HepG2 (cell line): ENCODE data around the gene ZBP1. TPM values are rescaled to one million over a fixed set of nuclear protein-coding genes. Genes with fewer than 3 reads are reported as not detected.

ENCODE experiments used
- BCLAF1 ChIP-seq: fragments of 450-650 bp; IDR thresholded peaks from 2 replicates; pipeline ENCODE4 v1.6.1; 2017; ENCODE audit warnings: mild to moderate bottlenecking
- ERF ChIP-seq: IDR thresholded peaks from 2 replicates; pipeline ENCODE4 v1.6.1; 2018; ENCODE audit warnings: missing biosample characterization, missing genetic modification reagents
- HNRNPLL ChIP-seq: fragments of 200-400 bp; formaldehyde crosslinking; IDR thresholded peaks from 2 replicates; pipeline ENCODE4 v1.6.1; 2017; ENCODE audit warnings: mild to moderate bottlenecking, low read depth, low read length; ENCODE audit not compliant: poor library complexity, severe bottlenecking
- KMT2B ChIP-seq: IDR thresholded peaks from 2 replicates; pipeline ENCODE4 v1.6.1; 2016; ENCODE audit warnings: missing genetic modification reagents, missing compliant biosample characterization
- MEIS2 ChIP-seq: sonication (generic); formaldehyde crosslinking; IDR thresholded peaks from 2 replicates; pipeline ENCODE4 v1.9.0; 2021; ENCODE audit warnings: mild to moderate bottlenecking, missing genetic modification reagents
- MIER2 ChIP-seq: IDR thresholded peaks from 2 replicates; pipeline ENCODE4 v1.6.1; 2016; ENCODE audit warnings: missing biosample characterization, missing genetic modification reagents
- NFE2 ChIP-seq: sonication (generic); formaldehyde crosslinking; IDR thresholded peaks from 2 replicates; pipeline ENCODE4 v1.4.0; 2020; ENCODE audit warnings: missing genetic modification reagents
- NR2F2 ChIP-seq: IDR thresholded peaks from 2 replicates; pipeline ENCODE4 v1.6.1; 2012; ENCODE audit warnings: low read depth, inconsistent platforms, borderline replicate concordance
- SCMH1 ChIP-seq: sonication (generic); formaldehyde crosslinking; IDR thresholded peaks from 2 replicates; pipeline ENCODE4 v1.9.0; 2021; ENCODE audit warnings: missing genetic modification reagents, mild to moderate bottlenecking, borderline replicate concordance
- SYNCRIP ChIP-seq: fragments of 200-400 bp; formaldehyde crosslinking; IDR thresholded peaks from 2 replicates; pipeline ENCODE4 v1.6.1; 2018; ENCODE audit warnings: mild to moderate bottlenecking, low read depth, low read length; ENCODE audit not compliant: insufficient read depth
- ZBTB38 ChIP-seq: sonication (generic); formaldehyde crosslinking; IDR thresholded peaks from 2 replicates; pipeline ENCODE4 v1.5.1; 2020; ENCODE audit warnings: mild to moderate bottlenecking, missing genetic modification reagents
- ZFX ChIP-seq: sonication (generic); formaldehyde crosslinking; IDR thresholded peaks from 2 replicates; pipeline ENCODE4 v1.4.0; 2020; ENCODE audit warnings: mild to moderate bottlenecking, low read depth, missing genetic modification reagents, moderate library complexity
- ZKSCAN1 ChIP-seq: fragments of 150-350 bp; IDR thresholded peaks from 2 replicates; pipeline ENCODE4 v1.6.1; 2014; ENCODE audit warnings: low read length
- ZNF546 ChIP-seq: sonication (generic); formaldehyde crosslinking; conservative IDR thresholded peaks from 2 replicates; pipeline ENCODE4 v1.8.1; 2023; ENCODE audit warnings: mild to moderate bottlenecking, missing genetic modification reagents
- ZNF883 ChIP-seq: sonication (generic); formaldehyde crosslinking; IDR thresholded peaks from 2 replicates; pipeline ENCODE4 v1.5.1; 2020; ENCODE audit warnings: mild to moderate bottlenecking, missing genetic modification reagents; ENCODE audit errors: not compliant biosample characterization
- ZSCAN29 ChIP-seq: sonication (generic); formaldehyde crosslinking; conservative IDR thresholded peaks from 2 replicates; pipeline ENCODE4 v1.4.0; 2020; ENCODE audit warnings: mild to moderate bottlenecking, missing genetic modification reagents
- polyA plus RNA-seq, 8 experiments: library from polyadenylated mRNA; depleted of rRNA in 3 of 8; stranded (reverse) in 7 of 8; unstranded in 1 of 8; fragments of >200 nt; fragmentation: Illumina TruSeq in 4 of 8; extraction: Trizol in 4 of 8; gene quantifications; 2 replicates each; pipeline versions ENCODE4 v1.2.1 to v1.2.3, GENCODE V29; 2011 to 2016; ENCODE audit warnings: low read depth in 4 of 8, missing spikeins in 1 of 8, mixed read lengths in 1 of 8; ENCODE audit not compliant: insufficient read depth in 1 of 8
- total RNA-seq, 5 experiments: library from RNA; depleted of rRNA; stranded (reverse); fragments of >200 nt; fragmentation: Illumina TruSeq; extraction: Trizol; gene quantifications; 2 replicates each; pipeline ENCODE4 v1.2.3, GENCODE V29; 2016; ENCODE audit warnings: low read depth in 1 of 5
- TF ChIP-seq, protein P1 (sequence below), 2 experiments: sonication (generic) in 1 of 2; formaldehyde crosslinking in 1 of 2; IDR thresholded peaks; 2 replicates each; pipeline versions ENCODE4 v1.6.1 to v1.9.0; 2014 to 2022; ENCODE audit warnings: antibody characterized with exemption in 1 of 2, borderline replicate concordance in 1 of 2, inconsistent platforms in 1 of 2, low read depth in 1 of 2, missing genetic modification reagents in 1 of 2
- TF ChIP-seq, protein P2 (sequence below): sonication (generic); formaldehyde crosslinking; IDR thresholded peaks from 2 replicates; pipeline ENCODE4 v1.4.0; 2020; ENCODE audit warnings: missing genetic modification reagents

The ZBP1 gene
- total and polyA plus RNA-seq, 2 of the 13 experiments (the other 11 are each of a cell fraction or from before 2014, with no cell fraction given) = not detected

GRCh38 chr20:57594092-57594951, 25.9 kb downstream of the ZBP1 start (continued):
- TF ChIP-seq ZNF546 = 0 out of 2 replicates have a peak, but pooled peaks have one; percentile 32
- TF ChIP-seq, protein P1, sequence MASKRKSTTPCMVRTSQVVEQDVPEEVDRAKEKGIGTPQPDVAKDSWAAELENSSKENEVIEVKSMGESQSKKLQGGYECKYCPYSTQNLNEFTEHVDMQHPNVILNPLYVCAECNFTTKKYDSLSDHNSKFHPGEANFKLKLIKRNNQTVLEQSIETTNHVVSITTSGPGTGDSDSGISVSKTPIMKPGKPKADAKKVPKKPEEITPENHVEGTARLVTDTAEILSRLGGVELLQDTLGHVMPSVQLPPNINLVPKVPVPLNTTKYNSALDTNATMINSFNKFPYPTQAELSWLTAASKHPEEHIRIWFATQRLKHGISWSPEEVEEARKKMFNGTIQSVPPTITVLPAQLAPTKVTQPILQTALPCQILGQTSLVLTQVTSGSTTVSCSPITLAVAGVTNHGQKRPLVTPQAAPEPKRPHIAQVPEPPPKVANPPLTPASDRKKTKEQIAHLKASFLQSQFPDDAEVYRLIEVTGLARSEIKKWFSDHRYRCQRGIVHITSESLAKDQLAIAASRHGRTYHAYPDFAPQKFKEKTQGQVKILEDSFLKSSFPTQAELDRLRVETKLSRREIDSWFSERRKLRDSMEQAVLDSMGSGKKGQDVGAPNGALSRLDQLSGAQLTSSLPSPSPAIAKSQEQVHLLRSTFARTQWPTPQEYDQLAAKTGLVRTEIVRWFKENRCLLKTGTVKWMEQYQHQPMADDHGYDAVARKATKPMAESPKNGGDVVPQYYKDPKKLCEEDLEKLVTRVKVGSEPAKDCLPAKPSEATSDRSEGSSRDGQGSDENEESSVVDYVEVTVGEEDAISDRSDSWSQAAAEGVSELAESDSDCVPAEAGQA (IDR thresholded peaks at IDR 0.05; ENCODE audit: low read depth) = no peak
- TF ChIP-seq, protein P1 (CRISPR knock-in tag; IDR thresholded peaks at IDR 0.05; ENCODE audit: borderline replicate concordance) = no peak
- no peak for TF ChIP-seq ZKSCAN1
- no peak for TF ChIP-seq SCMH1 (CRISPR knock-in tag)
- TF ChIP-seq ZSCAN29 (CRISPR knock-in tag) = no peak
- TF ChIP-seq HNRNPLL = peak; percentile 60
- no peak for TF ChIP-seq NR2F2
- TF ChIP-seq, protein P2, sequence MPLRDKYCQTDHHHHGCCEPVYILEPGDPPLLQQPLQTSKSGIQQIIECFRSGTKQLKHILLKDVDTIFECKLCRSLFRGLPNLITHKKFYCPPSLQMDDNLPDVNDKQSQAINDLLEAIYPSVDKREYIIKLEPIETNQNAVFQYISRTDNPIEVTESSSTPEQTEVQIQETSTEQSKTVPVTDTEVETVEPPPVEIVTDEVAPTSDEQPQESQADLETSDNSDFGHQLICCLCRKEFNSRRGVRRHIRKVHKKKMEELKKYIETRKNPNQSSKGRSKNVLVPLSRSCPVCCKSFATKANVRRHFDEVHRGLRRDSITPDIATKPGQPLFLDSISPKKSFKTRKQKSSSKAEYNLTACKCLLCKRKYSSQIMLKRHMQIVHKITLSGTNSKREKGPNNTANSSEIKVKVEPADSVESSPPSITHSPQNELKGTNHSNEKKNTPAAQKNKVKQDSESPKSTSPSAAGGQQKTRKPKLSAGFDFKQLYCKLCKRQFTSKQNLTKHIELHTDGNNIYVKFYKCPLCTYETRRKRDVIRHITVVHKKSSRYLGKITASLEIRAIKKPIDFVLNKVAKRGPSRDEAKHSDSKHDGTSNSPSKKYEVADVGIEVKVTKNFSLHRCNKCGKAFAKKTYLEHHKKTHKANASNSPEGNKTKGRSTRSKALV (CRISPR knock-in tag) = no peak
- no peak for TF ChIP-seq BCLAF1
- TF ChIP-seq KMT2B (CRISPR knock-in tag) = no peak
- 0 out of 2 replicates have a peak, but pooled peaks have one; percentile 65 for TF ChIP-seq ZBTB38 (CRISPR knock-in tag)
- TF ChIP-seq MIER2 = no peak
- TF ChIP-seq ERF (CRISPR knock-in tag) = peak; percentile 44; the same call in 1 of the 2 replicates
- TF ChIP-seq ZNF883 (CRISPR knock-in tag) = no peak
- TF ChIP-seq SYNCRIP = no peak
- peak; percentile 24; the same call in 1 of the 2 replicates for TF ChIP-seq ZFX (CRISPR knock-in tag)
- no peak for TF ChIP-seq NFE2 (CRISPR knock-in tag)
- TF ChIP-seq MEIS2 (CRISPR knock-in tag) = 0 out of 2 replicates have a peak, but pooled peaks have one; percentile 25
